Mucosa of descending colon (tissue), 3 donors: ENCODE results near the gene PHLPP2. TPM values are rescaled to one million over a fixed set of nuclear protein-coding genes. Genes with fewer than 3 reads are reported as not detected.

Experiments used
- ATAC-seq: fragments of 200-7000 bp; cut with Tn5 transposase; one replicate; pipeline ENCODE4 v1.9.1; 2020; ENCODE audit warnings: mild to moderate bottlenecking, moderate library complexity
- DNase-seq, 3 donors: peaks; one replicate each; pipeline ENCODE4 v3.0.0-alpha.2; 2020
- H3K36me3 ChIP-seq: fragments of 200-600 bp; one replicate; pipeline ENCODE4 v1.8.0; 2021; ENCODE audit warnings: low read depth, mild to moderate bottlenecking
- H3K4me1 ChIP-seq: fragments of 200-600 bp; one replicate; pipeline ENCODE4 v1.8.0; 2021; ENCODE audit warnings: low read depth, mild to moderate bottlenecking
- H3K4me3 ChIP-seq: fragments of 200-600 bp; one replicate; pipeline ENCODE4 v1.8.0; 2021; ENCODE audit warnings: mild to moderate bottlenecking
- H3K9me3 ChIP-seq: fragments of 200-600 bp; one replicate; pipeline ENCODE4 v1.8.0; 2021; ENCODE audit warnings: mild to moderate bottlenecking
- CTCF ChIP-seq: fragments of 200-600 bp; IDR thresholded peaks from one replicate; pipeline ENCODE4 v1.8.0; 2022; ENCODE audit warnings: antibody characterized with exemption, mild to moderate bottlenecking
- intact Hi-C, 2 donors: fragments of 100-400 bp; cut with DNase I in 1 of 2; cut with micrococcal nuclease in 1 of 2; formaldehyde crosslinking; loops; one replicate each; pipeline versions ENCODE4 v1.11.0 to v1.11.1; 2022; cut with DNase I, micrococcal nuclease
- total RNA-seq, 3 donors: library from RNA; stranded (reverse); fragmentation: NEBNext Ultra II Directional in 2 of 3; extraction: Animal tissue kit (Norgen Biotek cat#: 25700) in 2 of 3; gene quantifications; one replicate each; pipeline versions ENCODE4 v1.2.1 to v1.2.4, GENCODE V29; 2021 to 2023
- donor health status: DM: no; HTN: no; CAD: no; lungs with moderate emphysema.
- donor health status: DM: no; HTN: no; CAD: no.
- donor health status: DM: no; HTN: yes; CAD: no.

PHLPP2 gene
- total RNA-seq, 3 donors from 2014 or later = 42.0 to 85.5 (median 54.7) TPM

- no peak for DNase-seq
- H3K4me3 ChIP-seq = no peak overlapping the region
- intact Hi-C loops = no loop called here
- no peaks in the 10 kb centered on the region for H3K36me3 ChIP-seq
- no peaks in the 10 kb centered on the region for H3K4me1 ChIP-seq
- H3K9me3 ChIP-seq = no peaks in the 10 kb centered on the region
- ATAC-seq = no peak
- no peak for TF ChIP-seq CTCF
Measured at GRCh38 chr16:71637398-71637797, 87.1 kb downstream of the PHLPP2 start.

GRCh38 chr16:71635632-71636031, 88.9 kb downstream of the PHLPP2 start:
- Histone ChIP-seq H3K9me3 (no peaks in the 10 kb centered on the region), H3K4me1 (no peaks in the 10 kb centered on the region), H3K36me3 (no peaks in the 10 kb centered on the region), H3K4me3 (no peak overlapping the region)
- TF ChIP-seq CTCF = no peak
- intact Hi-C loops = no loop called here
- ATAC-seq (no peak), DNase-seq (no peak)

GRCh38 chr16:71631776-71632175, 92.7 kb downstream of the PHLPP2 start:
- DNase-seq = no peak
- Histone ChIP-seq H3K9me3 (no peaks in the 10 kb centered on the region), H3K4me3 (no peak overlapping the region), H3K36me3 (no peaks in the 10 kb centered on the region), H3K4me1 (peaks cover 8% of the 10 kb centered on the region)
- intact Hi-C loops = no loop called here
- no peak for ATAC-seq
- no peak for TF ChIP-seq CTCF

GRCh38 chr16:71630808-71631207, 93.7 kb downstream of the PHLPP2 start:
- no peaks in the 10 kb centered on the region for H3K36me3 ChIP-seq
- ATAC-seq = no peak
- intact Hi-C loops = no loop called here
- peaks cover 8% of the 10 kb centered on the region for H3K4me1 ChIP-seq
- DNase-seq = no peak
- no peaks in the 10 kb centered on the region for H3K9me3 ChIP-seq
- no peak for TF ChIP-seq CTCF
- H3K4me3 ChIP-seq = no peak overlapping the region

- no peak for TF ChIP-seq CTCF
- Histone ChIP-seq H3K4me3 (no peak overlapping the region), H3K36me3 (no peaks in the 10 kb centered on the region), H3K4me1 (peaks cover 8% of the 10 kb centered on the region), H3K9me3 (no peaks in the 10 kb centered on the region)
- intact Hi-C loops = no loop called here
- DNase-seq = peak in 2 of 3 donors; percentile 49 to 63
- peak; percentile 13 for ATAC-seq
Measured at GRCh38 chr16:71629278-71630016, 95.1 kb downstream of the PHLPP2 start.
